T1000 (cell line): ENCODE data around the gene GCSH.
A peak's percentile ranks its signal among the peaks of the same experiment; 100 is the strongest.

Experiments used
- DNase-seq: peaks from one replicate; lab custom pipeline; 2025; ENCODE audit warnings: mixed read lengths; lab: John Stamatoyannopoulos, UW

Gene GCSH

GRCh38 chr16:81041696-81042095 lies 54.5 kb downstream of the GCSH start:
- no peak for DNase-seq

DNA sequence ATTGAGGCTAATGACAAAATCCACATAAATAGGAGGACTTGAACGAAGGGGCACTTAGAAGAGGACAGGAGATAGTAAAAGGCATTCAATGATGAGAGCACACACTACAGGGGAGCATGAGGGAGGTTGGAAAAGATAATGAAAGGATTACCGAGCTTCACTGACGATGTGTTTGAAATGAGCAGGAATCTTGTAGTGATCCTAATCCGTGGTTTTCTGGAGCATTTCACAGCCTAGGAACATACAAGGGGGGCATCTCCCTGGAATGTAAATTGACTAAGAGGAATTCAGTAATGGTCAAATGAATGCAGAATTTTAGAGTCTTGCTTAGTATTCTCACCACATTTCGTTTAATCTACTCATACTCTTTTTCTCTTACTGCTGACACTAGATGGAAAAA lies 55.4 kb downstream of the GCSH start:
- DNase-seq = no peak

- DNase-seq = no peak
Measured at GRCh38 chr16:81040131-81040530, 56.1 kb downstream of the GCSH start.

DNA sequence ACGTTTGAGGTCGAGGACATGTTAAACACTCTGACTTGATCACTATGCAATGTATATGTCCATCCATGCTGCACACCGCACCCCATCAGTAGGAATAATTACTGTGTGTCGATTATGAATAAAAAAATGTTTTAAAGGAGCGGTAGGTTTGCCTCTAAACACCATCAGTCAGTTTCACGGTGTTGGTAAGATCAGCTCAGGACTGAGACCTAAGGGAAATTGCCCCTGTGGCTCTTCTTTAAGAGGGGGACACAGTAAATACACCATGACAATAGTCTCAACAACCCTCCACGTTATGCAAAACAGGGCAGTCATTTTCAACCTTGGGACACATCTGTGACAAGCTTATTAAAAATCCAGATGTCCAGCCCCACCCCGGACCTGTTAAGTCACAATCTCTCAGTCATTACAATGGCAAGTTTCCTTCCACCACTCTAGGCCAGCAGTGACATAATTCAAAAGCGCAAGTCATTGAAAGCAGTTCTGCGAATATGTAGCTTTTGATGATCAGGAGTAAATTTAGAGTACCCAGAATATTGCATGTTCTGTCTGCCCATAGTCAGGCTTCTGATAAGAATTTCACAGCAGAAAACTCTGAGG lies 59.3 kb downstream of the GCSH start:
- DNase-seq = no peak

DNA sequence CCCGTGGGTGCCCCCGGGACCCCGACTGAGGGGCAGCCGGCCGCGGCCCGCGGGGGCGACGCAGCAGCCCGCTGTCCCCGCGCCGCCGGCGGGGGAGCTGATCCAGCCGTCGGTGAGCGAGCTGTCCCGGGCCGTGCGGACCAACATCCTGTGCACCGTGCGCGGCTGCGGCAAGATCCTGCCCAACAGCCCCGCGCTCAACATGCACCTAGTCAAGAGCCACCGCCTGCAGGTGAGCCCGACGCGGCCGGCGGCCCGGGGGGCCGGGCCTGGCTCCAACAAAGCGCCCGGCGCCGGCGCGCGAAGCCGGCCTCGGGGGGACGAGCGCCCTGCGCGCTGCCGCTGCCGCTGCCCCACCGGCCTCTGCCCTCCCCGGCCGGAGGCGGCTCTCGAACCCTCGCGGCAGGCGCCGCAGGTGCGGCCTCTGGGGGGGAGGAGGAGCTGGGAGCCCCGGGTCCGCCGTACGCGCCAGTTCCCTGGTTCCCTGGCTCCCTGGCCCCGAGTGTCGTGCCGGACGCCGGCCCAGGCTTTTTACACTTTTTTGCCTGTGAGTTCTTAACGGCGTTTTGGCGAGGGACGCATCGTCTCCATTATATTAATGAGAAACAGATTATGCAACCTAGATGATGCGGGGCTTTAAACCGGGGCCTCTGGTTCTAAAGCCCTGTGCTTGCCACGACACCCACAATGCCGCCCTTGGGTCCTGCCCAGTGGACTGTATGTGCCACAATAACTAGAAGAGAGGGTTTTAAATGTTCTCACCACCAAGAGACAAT lies 60.0 kb downstream of the GCSH start:
- DNase-seq = no peak

DNA sequence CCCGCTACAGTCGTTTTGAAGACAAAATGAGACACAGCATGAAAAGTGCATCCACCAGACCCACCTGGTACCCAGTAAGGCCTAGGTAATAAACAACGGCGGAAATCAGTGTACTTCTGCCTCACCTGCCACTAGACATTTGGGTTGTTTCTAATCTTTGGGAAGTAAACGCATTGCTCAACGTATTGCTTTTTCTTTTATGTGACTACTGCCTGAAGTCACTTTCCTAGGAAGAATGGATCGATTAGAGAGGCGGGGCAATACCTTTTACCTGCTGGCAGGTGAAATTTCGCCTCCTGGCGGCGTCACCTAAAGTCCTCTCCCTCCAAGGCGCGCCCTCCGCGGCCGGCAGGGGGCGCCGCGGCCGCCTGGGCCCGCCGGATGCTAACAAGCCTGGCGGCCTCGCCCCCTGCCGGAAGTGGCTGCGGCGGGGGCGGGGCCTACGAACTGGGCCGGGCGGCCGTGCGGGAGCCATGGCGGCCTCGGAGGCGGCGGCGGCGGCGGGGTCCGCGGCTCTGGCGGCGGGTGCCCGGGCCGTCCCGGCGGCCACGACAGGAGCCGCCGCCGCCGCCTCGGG lies 60.7 kb downstream of the GCSH start, which contains the start of gene ATMIN:
Gene ATMIN, plus strand, starts transcription at position 445 of the 577 bp plus-strand sequence. Its CDS starts 29 bp downstream, at position 474.
- DNase-seq = peak; percentile 28
